Measurements from ENCODE around the gene ZNF808.
"Not testable (repeated sequence)": the region's sequence is repeated elsewhere in the genome, so short reads cannot be mapped to it uniquely, and the experiment has no call there.

DNA sequence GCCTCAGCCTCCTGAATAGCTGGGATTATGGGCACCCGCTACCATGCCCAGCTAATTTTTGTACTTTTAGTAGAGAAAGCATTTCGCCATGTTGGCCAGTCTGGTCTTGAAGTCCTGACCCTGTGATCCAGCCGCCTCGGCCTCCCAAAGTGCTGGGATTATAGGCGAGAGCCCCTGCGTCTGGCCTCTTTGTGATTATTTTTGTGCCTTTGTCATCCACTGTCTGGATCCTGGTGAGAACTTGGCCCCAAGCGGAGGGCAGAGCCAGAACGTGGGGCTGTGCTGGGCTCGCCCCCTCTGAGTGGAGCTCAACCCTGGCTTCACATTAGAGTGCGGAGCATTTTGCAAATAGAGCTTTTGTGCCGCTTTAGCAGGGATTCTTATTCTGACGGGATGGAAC lies 26.5 kb upstream of the ZNF808 start:
- TF ChIP-seq, protein P1, sequence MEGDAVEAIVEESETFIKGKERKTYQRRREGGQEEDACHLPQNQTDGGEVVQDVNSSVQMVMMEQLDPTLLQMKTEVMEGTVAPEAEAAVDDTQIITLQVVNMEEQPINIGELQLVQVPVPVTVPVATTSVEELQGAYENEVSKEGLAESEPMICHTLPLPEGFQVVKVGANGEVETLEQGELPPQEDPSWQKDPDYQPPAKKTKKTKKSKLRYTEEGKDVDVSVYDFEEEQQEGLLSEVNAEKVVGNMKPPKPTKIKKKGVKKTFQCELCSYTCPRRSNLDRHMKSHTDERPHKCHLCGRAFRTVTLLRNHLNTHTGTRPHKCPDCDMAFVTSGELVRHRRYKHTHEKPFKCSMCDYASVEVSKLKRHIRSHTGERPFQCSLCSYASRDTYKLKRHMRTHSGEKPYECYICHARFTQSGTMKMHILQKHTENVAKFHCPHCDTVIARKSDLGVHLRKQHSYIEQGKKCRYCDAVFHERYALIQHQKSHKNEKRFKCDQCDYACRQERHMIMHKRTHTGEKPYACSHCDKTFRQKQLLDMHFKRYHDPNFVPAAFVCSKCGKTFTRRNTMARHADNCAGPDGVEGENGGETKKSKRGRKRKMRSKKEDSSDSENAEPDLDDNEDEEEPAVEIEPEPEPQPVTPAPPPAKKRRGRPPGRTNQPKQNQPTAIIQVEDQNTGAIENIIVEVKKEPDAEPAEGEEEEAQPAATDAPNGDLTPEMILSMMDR (IDR thresholded peaks at IDR 0.05 in 4 of 5, conservative IDR thresholded peaks at IDR 0.05 in 1 of 5) = not testable (repeated sequence)
- TF ChIP-seq POLR2A (IDR thresholded peaks at IDR 0.05) = not testable (repeated sequence)
